H1 (cell line): ENCODE data around the gene CNOT6L.

ENCODE experiments used
- BRCA1 ChIP-seq: IDR thresholded peaks from 2 replicates; pipeline ENCODE4 v1.6.1; 2012; ENCODE audit warnings: low read depth, low read length, improper control_type of control experiment
- CTCF ChIP-seq, 3 experiments: IDR thresholded peaks; 1 replicate in 2 of 3; 2 replicates in 1 of 3; pipeline versions ENCODE4 v1.5.1 to v1.6.1; 2011; ENCODE audit warnings: low read length in 3 of 3, mild to moderate bottlenecking in 3 of 3, inconsistent platforms in 2 of 3, low read depth in 1 of 3, moderate library complexity in 1 of 3; ENCODE audit not compliant: insufficient read depth in 1 of 3; ENCODE audit errors: control extremely low read depth in 1 of 3

GRCh38 chr4:77819404-77819842, 255 bp upstream of the CNOT6L start:
- TF ChIP-seq CTCF (IDR thresholded peaks at IDR 0.05; ENCODE audit: control extremely low read depth in 1 of 3, insufficient read depth in 1 of 3, low read depth in 1 of 3, low read length in 3 of 3) = no peak
- TF ChIP-seq BRCA1 = no peak
